Panc1 (cell line): Measurements from ENCODE around the gene OR2A25. TPM values are rescaled to one million over a fixed set of nuclear protein-coding genes. Genes with fewer than 3 reads are reported as not detected.

Source experiments
- ATAC-seq: fragments of 200-7000 bp; cut with Tn5 transposase; 2 replicates; pipeline ENCODE4 v1.9.1; 2020; ENCODE audit warnings: mild to moderate bottlenecking, moderate library complexity
- BruUV-seq: library from RNA; stranded (reverse); fragments of 400-500 nt; replicated peaks from 2 replicates; lab custom pipeline; 2021; lab: Mats Ljungman, UMichigan
- CTCF ChIA-PET: fragments of 300-600 bp; sonication (Branson Sonifier 250); formaldehyde crosslinking; loops from one replicate; lab custom pipeline; 2022; ENCODE audit warnings: antibody characterized with exemption; lab: Charles Lee
- POLR2A ChIA-PET: fragments of 300-600 bp; sonication (Branson Sonifier 250); formaldehyde crosslinking; loops from one replicate; lab custom pipeline; 2022; ENCODE audit warnings: antibody characterized with exemption; lab: Charles Lee
- DNase-seq: peaks from one replicate; pipeline ENCODE4 v3.0.0-alpha.2; 2010; ENCODE audit warnings: low read depth, low spot score
- H3K27ac ChIP-seq: 2 replicates; pipeline ENCODE4 v1.5.1; 2011; ENCODE audit warnings: mild to moderate bottlenecking, low read length, inconsistent platforms
- H3K27me3 ChIP-seq: fragments of 200-500 bp; sonication (Bioruptor generic); 2 replicates; pipeline ENCODE4 v1.6.0; 2014; ENCODE audit warnings: low read length, inconsistent platforms; ENCODE audit not compliant: control insufficient read depth, insufficient read depth
- H3K36me3 ChIP-seq: fragments of 200-500 bp; sonication (Bioruptor generic); 2 replicates; pipeline ENCODE4 v1.5.1; 2014; ENCODE audit warnings: inconsistent platforms, mild to moderate bottlenecking, low read length, moderate library complexity; ENCODE audit not compliant: control insufficient read depth, insufficient read depth
- H3K4me1 ChIP-seq: 2 replicates; pipeline ENCODE4 v1.5.1; 2011; ENCODE audit warnings: inconsistent platforms, mild to moderate bottlenecking, low read length, moderate library complexity; ENCODE audit not compliant: control insufficient read depth, insufficient read depth
- H3K4me3 ChIP-seq, 2 experiments: 2 replicates each; pipeline ENCODE4 v1.5.1; 2011 to 2012; ENCODE audit warnings: low read depth in 2 of 2, low read length in 2 of 2, mild to moderate bottlenecking in 2 of 2, inconsistent platforms in 1 of 2, moderate library complexity in 1 of 2
- H3K9me3 ChIP-seq: fragments of 200-500 bp; sonication (Bioruptor generic); 2 replicates; pipeline ENCODE4 v1.5.1; 2014; ENCODE audit warnings: low read depth, mild to moderate bottlenecking, inconsistent platforms, low read length, moderate library complexity; ENCODE audit not compliant: control insufficient read depth, insufficient read depth
- CTCF ChIP-seq: fragments of 450-650 bp; IDR thresholded peaks from 2 replicates; pipeline ENCODE4 v1.5.1; 2017; ENCODE audit warnings: mild to moderate bottlenecking
- POLR2AphosphoS5 ChIP-seq: IDR thresholded peaks from 2 replicates; pipeline ENCODE4 v1.6.1; 2012; ENCODE audit warnings: mild to moderate bottlenecking, low read depth, low read length, moderate library complexity
- REST ChIP-seq, 2 experiments: IDR thresholded peaks; 2 replicates each; pipeline ENCODE4 v1.6.1; 2011 to 2012; ENCODE audit warnings: low read depth in 2 of 2, control low read depth in 1 of 2, low read length in 1 of 2, mild to moderate bottlenecking in 1 of 2, moderate library complexity in 1 of 2; ENCODE audit not compliant: insufficient read depth in 1 of 2
- SIN3A ChIP-seq: IDR thresholded peaks from 2 replicates; pipeline ENCODE4 v1.6.1; 2012; ENCODE audit warnings: low read depth, mild to moderate bottlenecking, low read length, moderate library complexity, borderline replicate concordance; ENCODE audit not compliant: insufficient read depth
- TCF7L2 ChIP-seq: IDR thresholded peaks from 2 replicates; pipeline ENCODE4 v1.6.1; 2011; ENCODE audit warnings: mild to moderate bottlenecking, low read depth, low read length, inconsistent platforms
- in situ Hi-C: cut with HindIII; loops from 2 replicates; pipeline ENCODE4 v1.10.0; 2016; ENCODE audit warnings: low sequenced_read_pairs, low pct_unique_long_range_greater_than_20kb
- intact Hi-C: fragments of 100-400 bp; cut with micrococcal nuclease; formaldehyde crosslinking; loops from one replicate; pipeline ENCODE4 v1.10.0; 2022; ENCODE audit not compliant: unreplicated experiment
- total RNA-seq: library from RNA; stranded (reverse); gene quantifications from one replicate; pipeline ENCODE4 v1.2.1, GENCODE V29; 2021; ENCODE audit not compliant: unreplicated experiment

Gene OR2A25
- total RNA-seq, 1 experiment from 2014 or later: not detected

- in situ Hi-C loops: no loop called here
- CTCF ChIA-PET: no interaction called here
- H3K36me3 ChIP-seq: no peaks in the 10 kb centered on the region
- no peak overlapping the region for H3K4me3 ChIP-seq
- H3K4me1 ChIP-seq: no peaks in the 10 kb centered on the region
- POLR2A ChIA-PET: no interaction called here
- no peaks in the 10 kb centered on the region for H3K9me3 ChIP-seq
- TF ChIP-seq SIN3A (no peak), POLR2AphosphoS5 (no peak), CTCF (no peak), REST (IDR thresholded peaks at IDR 0.05; ENCODE audit: insufficient read depth in 1 of 2, low read depth in 2 of 2, low read length in 1 of 2) (no peak), TCF7L2 (no peak)
- intact Hi-C loops: no loop called here
- no peaks in the 10 kb centered on the region for H3K27me3 ChIP-seq
- no peak for ATAC-seq
- no peak for DNase-seq
- no peak overlapping the region for H3K27ac ChIP-seq
- no TSS peak for BruUV-seq
Measured at GRCh38 chr7:144100607-144101006, 31.0 kb downstream of the OR2A25 start.

GRCh38 chr7:144102041-144102440, 32.4 kb downstream of the OR2A25 start:
- Histone ChIP-seq H3K36me3 (no peaks in the 10 kb centered on the region), H3K27ac (no peak overlapping the region), H3K4me1 (no peaks in the 10 kb centered on the region), H3K27me3 (no peaks in the 10 kb centered on the region), H3K9me3 (no peaks in the 10 kb centered on the region), H3K4me3 (no peak overlapping the region)
- DNase-seq (no peak), ATAC-seq (no peak)
- ChIA-PET CTCF (no interaction called here), POLR2A (no interaction called here)
- no TSS peak for BruUV-seq
- in situ Hi-C loops (no loop called here), intact Hi-C loops (no loop called here)
- no peak for TF ChIP-seq REST (IDR thresholded peaks at IDR 0.05; ENCODE audit: insufficient read depth in 1 of 2, low read depth in 2 of 2, low read length in 1 of 2)
- TF ChIP-seq SIN3A: no peak
